Activated naive CD4-positive, alpha-beta T cell treated with anti-CD3 and anti-CD28 coated beads, Interleukin-2, amount 50 U/mL, for 24 hours (primary cell): ENCODE results near the gene TMEM33.

Experiments used
- H3K27ac Mint-ChIP-seq: one replicate; pipeline ENCODE4 v1.8.0; 2021; ENCODE audit warnings: mild to moderate bottlenecking, mixed read lengths
- H3K27me3 Mint-ChIP-seq: one replicate; pipeline ENCODE4 v1.8.0; 2021; ENCODE audit warnings: mixed read lengths
- H3K36me3 Mint-ChIP-seq: one replicate; pipeline ENCODE4 v1.8.0; 2021; ENCODE audit warnings: mixed read lengths
- H3K4me1 Mint-ChIP-seq: one replicate; pipeline ENCODE4 v1.8.0; 2021; ENCODE audit warnings: mixed read lengths
- H3K4me3 Mint-ChIP-seq: one replicate; pipeline ENCODE4 v1.8.0; 2021; ENCODE audit warnings: mild to moderate bottlenecking, mixed read lengths
- H3K9me3 Mint-ChIP-seq: one replicate; pipeline ENCODE4 v1.8.0; 2021; ENCODE audit warnings: mixed read lengths

The TMEM33 gene

DNA sequence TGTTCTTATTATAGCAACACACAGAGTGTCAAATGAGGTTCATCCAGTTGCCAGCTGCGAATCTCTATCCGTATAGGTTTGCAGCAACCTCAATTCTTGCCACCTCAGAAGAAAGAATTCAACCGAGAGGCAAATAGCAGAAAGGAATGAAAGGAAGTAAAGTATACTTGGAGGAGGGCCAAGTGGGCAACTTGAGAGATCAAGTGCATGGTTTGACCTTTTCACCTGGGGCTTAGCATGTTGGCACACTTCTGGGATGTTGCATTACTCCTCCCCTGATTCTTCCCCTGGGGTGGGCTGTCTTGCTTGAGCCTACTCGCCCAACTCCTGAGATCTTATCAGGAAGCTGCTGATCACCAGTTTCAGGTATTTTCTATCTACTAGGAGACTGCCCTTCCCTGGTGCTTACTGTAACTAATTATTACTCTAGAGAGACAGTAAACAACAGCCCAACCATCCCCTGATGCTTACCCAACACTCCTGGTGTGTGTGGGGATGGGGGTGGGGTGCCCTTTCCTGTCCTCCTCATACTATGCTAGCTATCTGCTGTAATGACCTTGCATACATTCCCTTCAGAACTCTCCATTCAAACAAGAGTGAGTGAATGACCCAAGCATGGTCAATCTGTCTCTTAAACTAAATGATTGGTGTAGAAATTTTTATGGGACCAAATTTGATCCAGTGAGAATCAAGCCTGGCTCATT, 7.3 kb upstream of the TMEM33 start:
- H3K27me3 Mint-ChIP-seq, result no peaks in the 10 kb centered on the region
- H3K9me3 Mint-ChIP-seq, result no peaks in the 10 kb centered on the region
- H3K27ac Mint-ChIP-seq, result no peak overlapping the region
- H3K4me3 Mint-ChIP-seq, result no peak overlapping the region
- peaks cover 3% of the 10 kb centered on the region for H3K4me1 Mint-ChIP-seq
- no peaks in the 10 kb centered on the region for H3K36me3 Mint-ChIP-seq

DNA sequence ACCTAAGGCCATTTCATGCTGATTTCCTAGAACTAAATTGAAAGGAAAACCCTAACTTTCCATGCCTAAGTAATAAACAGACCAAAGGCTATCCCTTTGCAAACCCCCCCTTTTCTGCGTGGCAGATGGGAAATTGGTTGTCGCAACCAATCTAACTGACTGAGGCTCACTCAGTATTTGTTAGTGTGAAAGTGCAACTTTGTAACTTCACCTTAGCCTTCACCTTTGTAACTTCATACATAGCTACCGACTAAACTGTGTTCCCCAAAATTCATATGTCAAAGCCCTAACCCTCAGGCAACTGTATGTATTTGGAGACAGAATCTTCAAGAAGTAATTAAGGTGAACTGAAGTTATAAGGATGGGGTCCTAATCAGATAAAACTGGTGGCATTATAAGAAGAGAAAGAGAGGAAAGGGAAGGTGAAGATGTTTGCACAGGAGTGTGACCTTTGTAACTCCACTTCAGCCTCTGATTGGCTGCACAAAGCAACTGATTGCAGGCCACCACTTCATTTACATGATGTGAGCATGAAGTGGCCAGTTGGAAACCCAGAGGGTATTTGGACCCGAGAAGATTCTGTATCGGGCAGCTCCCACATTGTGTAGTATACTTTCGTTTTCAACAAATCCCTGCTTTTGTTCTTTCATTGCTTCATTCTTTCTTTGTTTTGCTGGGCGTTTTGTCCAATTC, 4.9 kb upstream of the TMEM33 start:
- H3K27ac Mint-ChIP-seq, result no peak overlapping the region
- no peaks in the 10 kb centered on the region for H3K9me3 Mint-ChIP-seq
- peaks cover 11% of the 10 kb centered on the region for H3K4me1 Mint-ChIP-seq
- H3K4me3 Mint-ChIP-seq, result no peak overlapping the region
- H3K36me3 Mint-ChIP-seq, result no peaks in the 10 kb centered on the region
- no peaks in the 10 kb centered on the region for H3K27me3 Mint-ChIP-seq

DNA sequence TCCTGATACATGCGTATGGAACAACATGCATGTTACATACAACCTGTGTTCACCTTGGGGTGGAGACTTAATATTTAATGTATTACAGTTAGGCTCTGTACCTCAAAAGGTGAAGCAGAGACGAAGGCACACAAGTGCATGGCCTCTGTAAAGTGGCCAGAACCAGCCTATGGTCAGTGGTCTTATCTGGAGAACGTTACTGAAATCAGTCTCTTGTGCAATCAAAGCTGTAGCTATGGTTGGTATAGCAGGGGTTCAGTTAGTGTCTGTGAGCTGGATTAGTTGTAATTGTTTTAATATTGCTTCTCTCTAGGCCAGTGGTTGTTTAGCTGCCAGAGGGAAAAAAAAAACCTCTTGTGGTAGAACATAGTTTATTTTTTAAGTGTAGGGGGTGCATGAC, 2.2 kb upstream of the TMEM33 start:
- Mint-ChIP-seq H3K36me3 (peaks cover 6% of the 10 kb centered on the region), H3K4me3 (no peak overlapping the region), H3K9me3 (no peaks in the 10 kb centered on the region), H3K27me3 (no peaks in the 10 kb centered on the region), H3K4me1 (peaks cover 21% of the 10 kb centered on the region), H3K27ac (no peak overlapping the region)

DNA sequence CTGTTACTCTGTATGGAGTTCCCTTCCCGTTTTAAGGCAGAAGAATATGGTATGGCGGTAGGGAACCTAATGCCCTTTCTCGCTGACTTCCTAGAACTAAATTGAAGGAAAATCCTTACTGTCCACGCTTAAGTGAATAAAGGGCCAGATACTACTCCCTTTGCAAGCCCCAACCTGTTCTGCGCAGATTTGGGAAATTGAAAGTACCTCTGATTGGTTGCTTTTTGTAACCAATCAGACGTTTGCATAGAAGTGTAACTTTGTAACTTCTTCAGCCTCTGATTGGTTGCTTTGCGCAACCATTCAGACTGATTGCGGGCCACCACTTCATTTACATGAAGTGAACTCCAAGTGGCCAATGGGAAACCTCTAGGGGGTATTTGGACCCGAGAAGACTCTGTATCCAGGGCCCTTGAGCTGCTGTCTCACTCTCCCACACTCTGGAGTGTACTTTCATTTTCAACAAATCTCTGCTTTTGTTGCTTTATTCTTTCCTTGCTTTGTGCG, 1.2 kb upstream of the TMEM33 start:
- H3K4me3 Mint-ChIP-seq, result peak overlapping the region; percentile 91
- H3K27me3 Mint-ChIP-seq, result no peaks in the 10 kb centered on the region
- peaks cover 10% of the 10 kb centered on the region for H3K36me3 Mint-ChIP-seq
- peaks cover 32% of the 10 kb centered on the region for H3K4me1 Mint-ChIP-seq
- peak overlapping the region; percentile 94 for H3K27ac Mint-ChIP-seq
- no peaks in the 10 kb centered on the region for H3K9me3 Mint-ChIP-seq

DNA sequence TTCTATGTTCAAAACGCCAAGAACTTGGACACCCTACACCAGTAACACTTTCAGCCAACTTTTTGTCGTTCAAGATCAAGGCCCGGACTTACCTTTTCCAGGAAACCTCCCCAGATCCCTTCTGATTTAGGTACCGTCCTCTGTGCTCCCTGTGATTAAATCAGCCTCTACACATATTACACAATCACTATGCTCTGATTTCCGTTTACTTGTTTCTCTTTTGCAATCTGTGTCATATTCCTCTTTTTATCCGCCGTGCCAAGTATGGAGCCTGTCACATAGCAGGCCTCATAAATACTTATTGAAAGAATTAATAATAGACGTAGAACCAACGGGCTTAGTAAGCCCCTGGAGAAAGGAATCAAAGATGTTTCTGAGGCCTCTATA, 722 bp upstream of the TMEM33 start:
- Mint-ChIP-seq H3K27ac (peak overlapping the region; percentile 94), H3K4me1 (peaks cover 35% of the 10 kb centered on the region), H3K4me3 (peak overlapping the region; percentile 91), H3K36me3 (peaks cover 10% of the 10 kb centered on the region), H3K9me3 (no peaks in the 10 kb centered on the region), H3K27me3 (no peaks in the 10 kb centered on the region)

DNA sequence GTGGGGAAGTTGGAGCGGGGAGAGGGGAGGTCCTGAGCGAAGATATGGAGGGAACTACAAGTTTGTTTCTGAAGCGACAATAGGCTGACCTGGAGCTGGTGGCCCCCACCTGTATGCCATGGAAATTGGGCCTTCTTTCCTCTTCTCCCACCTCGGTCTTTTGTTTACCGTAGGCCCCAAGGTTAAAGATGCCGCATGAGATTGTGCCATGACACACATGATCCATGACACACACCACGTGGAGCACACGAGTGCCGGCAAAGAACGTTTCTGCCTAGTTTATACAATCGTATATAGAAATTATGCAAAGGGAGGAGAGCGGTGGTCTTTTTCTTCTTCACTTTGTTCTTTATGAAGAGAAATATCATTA, 408 bp downstream of the TMEM33 start:
- no peaks in the 10 kb centered on the region for H3K9me3 Mint-ChIP-seq
- peaks cover 39% of the 10 kb centered on the region for H3K4me1 Mint-ChIP-seq
- H3K27ac Mint-ChIP-seq, result peak overlapping the region; percentile 94
- H3K4me3 Mint-ChIP-seq, result peak overlapping the region; percentile 91
- H3K27me3 Mint-ChIP-seq, result no peaks in the 10 kb centered on the region
- peaks cover 13% of the 10 kb centered on the region for H3K36me3 Mint-ChIP-seq

DNA sequence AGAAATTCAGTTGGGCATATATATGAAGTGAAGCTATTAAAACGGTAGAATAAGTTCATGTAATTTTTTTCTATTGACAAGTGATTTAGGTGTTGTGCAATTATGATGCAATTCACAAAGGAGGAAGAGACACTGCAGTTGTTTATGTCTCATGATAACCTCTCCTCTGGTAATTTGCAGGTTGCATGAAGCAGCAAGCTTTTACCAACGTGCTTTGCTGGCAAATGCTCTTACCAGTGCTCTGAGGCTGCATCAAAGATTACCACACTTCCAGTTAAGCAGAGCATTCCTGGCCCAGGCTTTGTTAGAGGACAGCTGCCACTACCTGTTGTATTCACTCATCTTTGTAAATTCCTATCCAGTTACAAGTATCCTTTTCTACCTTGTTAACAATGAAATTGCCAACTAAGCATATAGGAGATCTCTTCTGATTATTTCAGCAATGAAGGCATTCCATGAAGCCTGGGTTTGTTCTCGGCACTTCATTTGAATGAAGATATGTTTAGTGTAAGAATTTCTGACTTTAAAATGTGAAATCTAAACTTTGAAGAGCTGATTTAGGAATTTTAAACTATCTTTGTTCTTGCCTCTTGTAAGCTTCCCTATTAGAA, 3.9 kb downstream of the TMEM33 start:
- H3K9me3 Mint-ChIP-seq, result no peaks in the 10 kb centered on the region
- H3K27ac Mint-ChIP-seq, result no peak overlapping the region
- no peaks in the 10 kb centered on the region for H3K27me3 Mint-ChIP-seq
- H3K4me3 Mint-ChIP-seq, result no peak overlapping the region
- H3K36me3 Mint-ChIP-seq, result peaks cover 18% of the 10 kb centered on the region
- H3K4me1 Mint-ChIP-seq, result peaks cover 61% of the 10 kb centered on the region

DNA sequence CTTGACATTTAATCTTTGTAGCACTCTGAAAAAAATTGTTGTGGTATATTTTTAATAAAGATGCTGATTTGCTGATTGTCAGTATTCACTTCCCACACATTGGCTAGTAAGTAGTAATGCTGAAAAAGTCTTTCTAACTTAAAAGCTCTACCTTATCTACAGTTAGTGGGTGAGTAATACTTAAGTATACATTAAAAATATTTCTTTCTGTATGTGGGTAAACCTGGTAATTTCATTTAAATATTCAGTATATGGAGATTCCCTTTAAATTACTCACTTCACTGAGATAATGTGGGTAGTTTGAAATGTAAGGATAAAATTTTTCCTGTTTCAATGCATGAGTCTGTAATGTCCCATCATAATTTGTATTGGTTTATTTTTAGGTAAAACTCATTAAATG, 5.6 kb downstream of the TMEM33 start:
- Mint-ChIP-seq H3K27me3 (no peaks in the 10 kb centered on the region), H3K27ac (no peak overlapping the region), H3K9me3 (no peaks in the 10 kb centered on the region), H3K4me3 (no peak overlapping the region), H3K36me3 (peaks cover 21% of the 10 kb centered on the region), H3K4me1 (peaks cover 56% of the 10 kb centered on the region)

DNA sequence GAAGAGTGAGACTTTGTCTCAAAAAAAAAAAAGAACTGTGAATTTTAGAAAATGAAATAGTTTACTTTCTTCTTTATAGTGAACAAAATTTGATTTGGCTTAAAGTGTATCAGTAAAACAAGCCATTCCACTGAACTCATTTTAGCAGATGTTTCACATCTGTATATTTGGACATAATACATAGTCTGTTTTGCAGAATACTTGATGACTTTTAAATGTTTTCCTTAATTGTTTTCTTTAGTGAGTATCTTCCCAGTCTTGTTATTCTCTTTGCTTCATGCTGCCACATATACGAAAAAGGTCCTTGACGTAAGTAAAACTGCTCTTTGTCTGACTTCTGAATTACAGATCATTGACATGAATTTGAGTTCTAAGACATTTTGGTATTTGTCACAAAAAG, 8.3 kb downstream of the TMEM33 start:
- H3K9me3 Mint-ChIP-seq, result no peaks in the 10 kb centered on the region
- H3K36me3 Mint-ChIP-seq, result peaks cover 21% of the 10 kb centered on the region
- no peaks in the 10 kb centered on the region for H3K27me3 Mint-ChIP-seq
- H3K4me1 Mint-ChIP-seq, result peaks cover 40% of the 10 kb centered on the region
- H3K27ac Mint-ChIP-seq, result no peak overlapping the region
- H3K4me3 Mint-ChIP-seq, result no peak overlapping the region

DNA sequence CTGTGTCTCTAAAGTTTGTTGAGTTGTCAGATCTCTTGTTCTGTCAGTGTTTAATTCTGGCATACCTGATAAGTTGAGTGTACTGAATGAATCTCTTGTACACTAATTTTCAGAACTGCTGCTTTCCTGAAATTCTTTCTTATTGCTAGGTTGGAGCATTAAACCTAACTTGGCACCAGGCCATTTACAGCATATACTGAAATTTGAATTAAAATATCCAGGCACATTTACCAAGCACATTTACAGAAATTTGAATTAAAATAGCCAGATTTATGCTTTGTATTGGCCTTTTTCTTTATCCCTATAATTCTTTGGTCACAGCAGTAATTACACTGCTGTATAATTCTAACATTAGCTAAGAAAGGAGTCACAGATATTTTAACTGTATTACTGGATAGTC, 8.9 kb downstream of the TMEM33 start:
- Mint-ChIP-seq H3K27ac (no peak overlapping the region), H3K36me3 (peaks cover 21% of the 10 kb centered on the region), H3K4me3 (no peak overlapping the region), H3K27me3 (no peaks in the 10 kb centered on the region), H3K9me3 (no peaks in the 10 kb centered on the region), H3K4me1 (peaks cover 35% of the 10 kb centered on the region)

DNA sequence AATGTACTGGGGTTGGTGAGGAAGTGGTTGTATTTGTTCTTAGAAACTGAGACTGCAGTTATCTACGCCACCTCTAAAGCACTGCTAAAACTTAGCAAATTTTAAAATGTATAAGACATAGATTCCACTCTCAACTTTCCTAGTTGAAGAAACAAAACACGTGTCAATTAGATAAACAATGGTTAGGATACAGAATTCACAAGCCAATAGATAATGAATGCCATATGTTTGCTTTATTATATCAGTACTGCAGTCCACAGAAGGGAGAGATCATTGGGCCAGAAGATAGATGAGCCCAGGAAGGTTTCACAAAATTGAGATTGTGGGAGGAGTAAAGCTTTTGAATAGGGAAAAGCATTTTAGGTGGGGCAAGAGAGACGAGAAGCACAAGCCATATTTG, 14.3 kb downstream of the TMEM33 start:
- H3K27me3 Mint-ChIP-seq, result no peaks in the 10 kb centered on the region
- H3K4me1 Mint-ChIP-seq, result peaks cover 15% of the 10 kb centered on the region
- no peaks in the 10 kb centered on the region for H3K9me3 Mint-ChIP-seq
- peaks cover 33% of the 10 kb centered on the region for H3K36me3 Mint-ChIP-seq
- H3K4me3 Mint-ChIP-seq, result no peak overlapping the region
- no peak overlapping the region for H3K27ac Mint-ChIP-seq

DNA sequence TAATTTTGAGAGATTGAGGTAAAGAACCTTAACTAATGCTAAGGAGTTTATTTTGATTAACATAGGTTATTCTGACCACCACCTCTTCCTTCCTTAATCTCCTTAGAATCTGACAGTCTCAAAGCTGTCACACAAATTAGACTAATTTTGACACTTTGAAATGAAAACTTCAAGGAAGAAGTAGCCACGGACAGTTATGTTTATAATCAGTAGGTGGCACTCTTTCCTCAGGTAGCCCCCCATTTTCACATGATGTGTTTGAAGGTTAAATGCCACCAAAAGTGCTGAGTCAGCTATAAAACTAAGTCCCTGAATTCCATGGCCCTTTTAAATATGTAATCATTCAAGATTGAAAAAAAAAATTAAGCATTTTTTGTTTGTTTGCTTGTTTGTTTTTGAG, 22.4 kb downstream of the TMEM33 start:
- Mint-ChIP-seq H3K4me3 (no peak overlapping the region), H3K27me3 (no peaks in the 10 kb centered on the region), H3K9me3 (no peaks in the 10 kb centered on the region), H3K36me3 (peaks cover 3% of the 10 kb centered on the region), H3K4me1 (peaks cover under 1% of the 10 kb centered on the region), H3K27ac (no peak overlapping the region)

DNA sequence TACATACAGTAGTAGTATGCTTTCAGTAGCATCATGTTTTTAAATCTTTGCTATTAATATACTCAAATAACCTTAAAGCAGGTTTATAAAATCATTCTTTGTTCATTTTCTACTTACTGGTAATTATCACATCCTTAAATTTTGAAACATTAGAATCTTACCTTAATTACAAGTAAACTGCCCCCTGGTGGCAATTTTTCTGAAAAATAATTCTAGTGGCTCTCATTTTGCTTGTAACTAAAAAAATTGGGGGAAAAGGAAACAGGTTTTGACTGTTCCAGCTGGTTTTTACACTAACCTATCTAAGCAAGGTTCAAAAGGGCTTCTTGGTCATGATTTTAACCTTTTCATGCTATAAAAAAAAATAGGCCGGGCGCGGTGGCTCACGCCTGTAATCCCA, 27.9 kb downstream of the TMEM33 start:
- no peak overlapping the region for H3K4me3 Mint-ChIP-seq
- peaks cover 2% of the 10 kb centered on the region for H3K9me3 Mint-ChIP-seq
- no peaks in the 10 kb centered on the region for H3K27me3 Mint-ChIP-seq
- no peaks in the 10 kb centered on the region for H3K4me1 Mint-ChIP-seq
- no peak overlapping the region for H3K27ac Mint-ChIP-seq
- peaks cover 1% of the 10 kb centered on the region for H3K36me3 Mint-ChIP-seq

DNA sequence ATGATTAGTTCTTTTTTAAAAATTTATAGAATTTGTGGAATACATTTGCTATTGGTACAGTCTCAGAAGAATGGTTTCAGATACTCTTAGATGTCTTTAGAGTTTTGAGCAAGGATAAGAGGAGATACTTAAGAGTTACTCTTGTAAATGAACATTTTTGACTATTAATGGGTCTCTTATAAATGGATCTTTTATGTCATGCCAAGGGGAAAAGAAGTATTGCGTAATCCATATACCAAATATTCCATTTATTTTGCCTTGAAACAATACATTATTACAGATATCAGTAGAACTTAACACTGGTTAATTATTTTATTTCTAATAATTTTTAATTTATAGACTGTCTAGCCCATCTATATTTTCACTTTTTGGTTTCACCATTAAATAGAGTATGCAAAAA, 29.2 kb downstream of the TMEM33 start:
- Mint-ChIP-seq H3K4me3 (no peak overlapping the region), H3K27ac (no peak overlapping the region), H3K4me1 (no peaks in the 10 kb centered on the region), H3K27me3 (no peaks in the 10 kb centered on the region), H3K36me3 (peaks cover 4% of the 10 kb centered on the region), H3K9me3 (peaks cover 5% of the 10 kb centered on the region)

DNA sequence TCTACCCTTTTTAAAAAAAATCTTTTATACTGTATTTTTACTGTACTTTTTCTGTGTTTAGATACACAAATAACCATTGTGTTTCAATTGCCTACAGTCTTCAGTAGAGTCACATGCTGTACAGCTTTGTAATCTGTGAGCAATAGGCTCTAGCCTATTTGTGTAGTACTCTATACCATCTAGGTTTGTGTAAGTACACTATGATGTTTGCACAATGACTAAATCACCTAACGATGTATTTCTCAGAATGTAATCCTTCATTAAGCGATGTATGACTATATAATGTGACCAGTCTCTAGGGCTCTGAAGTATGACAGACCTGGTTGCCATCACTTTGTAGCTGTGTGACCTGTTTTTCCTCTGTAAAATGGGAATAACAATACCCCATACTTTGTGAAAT, 32.2 kb downstream of the TMEM33 start:
- peaks cover 5% of the 10 kb centered on the region for H3K9me3 Mint-ChIP-seq
- H3K4me3 Mint-ChIP-seq, result no peak overlapping the region
- peaks cover 4% of the 10 kb centered on the region for H3K36me3 Mint-ChIP-seq
- no peaks in the 10 kb centered on the region for H3K4me1 Mint-ChIP-seq
- no peak overlapping the region for H3K27ac Mint-ChIP-seq
- H3K27me3 Mint-ChIP-seq, result no peaks in the 10 kb centered on the region

DNA sequence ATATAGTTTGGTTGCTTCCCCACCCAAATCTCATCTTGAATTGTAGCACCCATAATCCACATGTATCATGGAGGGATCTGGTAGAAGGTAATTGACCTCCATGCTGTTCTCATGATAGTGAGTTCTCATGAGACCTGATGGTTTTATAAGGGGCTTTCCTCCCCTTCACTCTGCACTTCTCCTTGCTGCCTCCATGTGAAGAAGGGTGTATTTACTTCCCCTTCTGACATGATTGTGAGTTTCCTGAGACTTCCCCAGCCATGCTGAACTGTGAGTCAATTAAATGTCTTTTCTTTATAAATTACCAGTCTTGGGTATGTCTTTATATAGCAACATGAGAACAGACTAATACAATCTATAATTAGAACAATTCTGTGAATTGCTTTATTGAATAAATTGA, 34.4 kb downstream of the TMEM33 start:
- Mint-ChIP-seq H3K4me1 (no peaks in the 10 kb centered on the region), H3K36me3 (peaks cover 4% of the 10 kb centered on the region), H3K27me3 (no peaks in the 10 kb centered on the region), H3K4me3 (no peak overlapping the region), H3K27ac (no peak overlapping the region), H3K9me3 (peaks cover 5% of the 10 kb centered on the region)
